Glutamatergic neuron (in vitro differentiated cells): ENCODE data around the gene METTL1. TPM values are rescaled to one million over a fixed set of nuclear protein-coding genes. Genes with fewer than 3 reads are reported as not detected.

Experiments used
- DNase-seq: peaks from one replicate; pipeline ENCODE4 v3.0.0; 2022
- H3K27ac Mint-ChIP-seq: one replicate; pipeline ENCODE4 v1.8.0; 2020; ENCODE audit warnings: mild to moderate bottlenecking, mixed read lengths, inconsistent platforms; ENCODE audit not compliant: unreplicated experiment
- H3K27me3 Mint-ChIP-seq: one replicate; pipeline ENCODE4 v1.8.0; 2020; ENCODE audit warnings: mild to moderate bottlenecking, moderate library complexity, mixed read lengths, inconsistent platforms; ENCODE audit not compliant: unreplicated experiment
- H3K36me3 Mint-ChIP-seq: one replicate; pipeline ENCODE4 v1.8.0; 2020; ENCODE audit warnings: mild to moderate bottlenecking, mixed read lengths, inconsistent platforms; ENCODE audit not compliant: unreplicated experiment
- H3K4me1 Mint-ChIP-seq: one replicate; pipeline ENCODE4 v1.8.0; 2020; ENCODE audit warnings: mild to moderate bottlenecking, low read depth, mixed read lengths, inconsistent platforms; ENCODE audit not compliant: unreplicated experiment
- H3K4me3 Mint-ChIP-seq: one replicate; pipeline ENCODE4 v1.8.0; 2020; ENCODE audit warnings: mild to moderate bottlenecking, mixed read lengths, inconsistent platforms; ENCODE audit not compliant: unreplicated experiment
- H3K9me3 Mint-ChIP-seq: one replicate; pipeline ENCODE4 v1.8.0; 2020; ENCODE audit warnings: mild to moderate bottlenecking, moderate library complexity, mixed read lengths, inconsistent platforms; ENCODE audit not compliant: unreplicated experiment
- total RNA-seq: library from RNA; stranded (reverse); fragmentation: NEBNext Ultra II Directional; extraction: Animal tissue kit (Norgen Biotek cat#: 25700); gene quantifications from one replicate; pipeline ENCODE4 v1.2.1, GENCODE V29; 2021; ENCODE audit not compliant: unreplicated experiment
- TF ChIP-seq, protein P1 (sequence below): fragments of 200-600 bp; sonication (generic); IDR thresholded peaks from one replicate; pipeline ENCODE4 v1.5.0; 2021; ENCODE audit not compliant: partially characterized antibody, unreplicated experiment

METTL1 gene
- total RNA-seq, 1 donor from 2014 or later, result 9.1 TPM

DNA sequence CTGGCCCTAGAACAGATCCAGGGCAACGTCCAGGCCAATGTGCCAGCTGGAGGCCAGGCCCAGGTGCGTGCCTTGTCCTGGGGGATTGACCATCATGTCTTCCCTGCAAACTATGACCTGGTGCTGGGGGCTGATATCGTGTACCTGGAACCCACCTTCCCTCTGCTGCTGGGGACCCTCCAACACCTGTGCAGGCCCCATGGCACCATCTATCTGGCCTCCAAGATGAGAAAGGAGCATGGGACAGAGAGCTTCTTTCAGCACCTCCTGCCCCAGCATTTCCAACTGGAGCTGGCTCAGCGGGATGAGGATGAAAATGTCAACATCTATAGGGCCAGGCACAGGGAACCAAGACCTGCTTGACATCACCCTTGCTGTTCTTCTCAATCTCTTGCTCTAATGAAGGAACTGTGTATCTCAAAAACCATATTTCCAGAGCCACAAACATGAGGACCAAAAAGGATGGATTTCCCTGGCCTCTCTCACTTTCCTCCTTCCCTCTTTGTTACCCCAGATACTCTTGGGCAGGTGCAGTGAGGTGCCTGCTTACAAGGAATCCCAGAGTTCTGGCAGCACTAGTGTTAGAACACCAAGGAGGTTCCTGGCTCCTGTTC lies 8.5 kb upstream of the METTL1 start:
- Mint-ChIP-seq H3K27me3 (peaks cover 4% of the 10 kb centered on the region), H3K9me3 (peaks cover 7% of the 10 kb centered on the region), H3K4me1 (no peaks in the 10 kb centered on the region), H3K36me3 (peaks cover 5% of the 10 kb centered on the region), H3K4me3 (no peak overlapping the region), H3K27ac (no peak overlapping the region)
- TF ChIP-seq, protein P1, sequence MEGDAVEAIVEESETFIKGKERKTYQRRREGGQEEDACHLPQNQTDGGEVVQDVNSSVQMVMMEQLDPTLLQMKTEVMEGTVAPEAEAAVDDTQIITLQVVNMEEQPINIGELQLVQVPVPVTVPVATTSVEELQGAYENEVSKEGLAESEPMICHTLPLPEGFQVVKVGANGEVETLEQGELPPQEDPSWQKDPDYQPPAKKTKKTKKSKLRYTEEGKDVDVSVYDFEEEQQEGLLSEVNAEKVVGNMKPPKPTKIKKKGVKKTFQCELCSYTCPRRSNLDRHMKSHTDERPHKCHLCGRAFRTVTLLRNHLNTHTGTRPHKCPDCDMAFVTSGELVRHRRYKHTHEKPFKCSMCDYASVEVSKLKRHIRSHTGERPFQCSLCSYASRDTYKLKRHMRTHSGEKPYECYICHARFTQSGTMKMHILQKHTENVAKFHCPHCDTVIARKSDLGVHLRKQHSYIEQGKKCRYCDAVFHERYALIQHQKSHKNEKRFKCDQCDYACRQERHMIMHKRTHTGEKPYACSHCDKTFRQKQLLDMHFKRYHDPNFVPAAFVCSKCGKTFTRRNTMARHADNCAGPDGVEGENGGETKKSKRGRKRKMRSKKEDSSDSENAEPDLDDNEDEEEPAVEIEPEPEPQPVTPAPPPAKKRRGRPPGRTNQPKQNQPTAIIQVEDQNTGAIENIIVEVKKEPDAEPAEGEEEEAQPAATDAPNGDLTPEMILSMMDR, result no peak
- no peak for DNase-seq

DNA sequence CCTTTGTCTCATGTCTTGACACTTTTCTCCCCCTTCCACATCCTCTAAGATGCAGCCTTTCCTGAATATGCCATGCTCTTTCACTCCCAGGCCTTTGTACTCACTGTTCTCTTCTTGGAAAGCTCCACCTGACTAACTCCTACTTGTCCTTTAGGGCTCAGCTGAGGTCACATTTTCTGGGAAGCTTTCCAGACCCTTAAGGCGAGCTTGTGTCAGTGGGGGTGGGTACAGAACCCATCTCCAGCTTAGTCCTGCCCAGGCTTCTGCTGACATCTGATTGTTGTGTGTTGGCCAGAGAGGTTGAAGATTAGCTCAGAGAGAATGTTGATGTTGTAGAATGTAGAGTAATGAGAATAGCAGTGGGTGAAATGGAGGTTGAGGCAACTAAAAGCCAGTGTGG lies 7.8 kb upstream of the METTL1 start:
- no peak overlapping the region for H3K4me3 Mint-ChIP-seq
- no peaks in the 10 kb centered on the region for H3K4me1 Mint-ChIP-seq
- H3K27ac Mint-ChIP-seq, result no peak overlapping the region

DNA sequence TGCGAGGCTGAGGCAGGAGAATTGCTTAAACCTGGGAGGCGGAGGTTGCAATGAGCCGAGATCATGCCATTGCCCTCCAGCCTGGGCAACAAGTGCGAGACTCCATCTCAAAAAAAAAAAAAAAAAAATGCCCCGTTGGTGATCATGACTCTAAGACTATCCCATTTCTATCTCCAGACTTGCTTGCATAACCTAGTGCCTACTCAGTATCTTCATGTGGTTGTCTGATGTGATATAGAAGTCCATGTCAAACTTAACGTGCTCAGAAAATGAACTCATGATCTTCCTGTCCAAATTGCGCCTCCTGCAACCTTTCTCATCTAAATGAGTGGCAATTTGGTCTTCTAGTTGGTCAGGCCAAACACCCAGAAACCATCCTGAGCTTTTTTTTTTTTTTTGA lies 6.0 kb upstream of the METTL1 start:
- H3K27ac Mint-ChIP-seq, result no peak overlapping the region
- H3K9me3 Mint-ChIP-seq, result peaks cover 5% of the 10 kb centered on the region

More for the DNA sequence above, 7.8 kb upstream of the METTL1 start:
- H3K27me3 Mint-ChIP-seq, result peaks cover 4% of the 10 kb centered on the region
- TF ChIP-seq, protein P1, result no peak
- no peak for DNase-seq
- peaks cover 7% of the 10 kb centered on the region for H3K9me3 Mint-ChIP-seq
- peaks cover 5% of the 10 kb centered on the region for H3K36me3 Mint-ChIP-seq

DNA sequence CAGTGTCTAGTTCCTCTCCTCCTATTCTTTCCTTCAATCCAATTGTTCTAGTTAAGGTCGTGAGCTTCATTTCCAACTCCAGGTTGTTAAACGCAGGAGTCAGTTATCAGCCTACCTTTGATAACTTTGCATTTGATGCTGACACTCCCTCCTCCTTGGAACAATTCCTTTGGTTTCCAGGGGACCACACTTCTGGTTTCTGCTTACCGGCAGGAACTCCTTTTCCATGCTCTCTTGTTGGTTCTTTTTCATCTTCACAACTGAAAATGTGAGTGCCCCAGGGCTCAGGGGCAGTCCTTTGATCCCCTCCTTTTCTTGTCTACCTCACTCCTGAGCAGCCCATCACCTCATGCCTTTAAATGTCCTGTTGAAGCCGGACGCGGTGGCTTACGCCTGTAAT lies 5.5 kb upstream of the METTL1 start:
- Mint-ChIP-seq H3K4me1 (no peaks in the 10 kb centered on the region), H3K36me3 (peaks cover 5% of the 10 kb centered on the region), H3K9me3 (peaks cover 3% of the 10 kb centered on the region), H3K27ac (no peak overlapping the region), H3K4me3 (no peak overlapping the region), H3K27me3 (peaks cover 4% of the 10 kb centered on the region)
- no peak for DNase-seq
- TF ChIP-seq, protein P1, result no peak

More for the DNA sequence above, 6.0 kb upstream of the METTL1 start:
- H3K4me1 Mint-ChIP-seq, result no peaks in the 10 kb centered on the region
- TF ChIP-seq, protein P1, result no peak
- no peak for DNase-seq
- H3K4me3 Mint-ChIP-seq, result no peak overlapping the region
- H3K36me3 Mint-ChIP-seq, result peaks cover 5% of the 10 kb centered on the region
- peaks cover 4% of the 10 kb centered on the region for H3K27me3 Mint-ChIP-seq

DNA sequence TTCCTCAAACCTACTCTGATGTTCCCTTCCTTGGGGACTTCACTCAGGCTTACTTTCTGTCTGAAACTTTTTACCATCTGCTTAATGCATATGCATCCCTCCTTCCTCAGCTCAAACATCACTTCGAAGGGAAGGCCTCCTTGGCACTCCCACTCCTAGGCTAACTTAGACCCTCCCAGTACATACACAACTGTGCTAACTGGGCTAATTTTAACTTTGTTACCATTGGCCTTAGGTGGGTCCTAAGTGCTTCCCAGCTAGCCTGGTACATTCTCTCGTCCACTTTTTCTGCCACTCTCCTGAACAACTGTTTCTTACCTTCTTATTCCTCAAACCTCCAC lies 4.3 kb upstream of the METTL1 start:
- Mint-ChIP-seq H3K27ac (no peak overlapping the region), H3K36me3 (peaks cover 5% of the 10 kb centered on the region), H3K9me3 (peaks cover 9% of the 10 kb centered on the region), H3K4me3 (no peak overlapping the region), H3K27me3 (peaks cover 9% of the 10 kb centered on the region), H3K4me1 (peaks cover 5% of the 10 kb centered on the region)
- DNase-seq, result no peak
- TF ChIP-seq, protein P1, result no peak
